HL-60/S4 (cell line): Measurements from ENCODE around the gene PIK3R1.

ENCODE experiments used
- in situ Hi-C: fragments of 300-500 bp; cut with MboI; formaldehyde crosslinking; loops from 2 replicates; pipeline ENCODE4 v1.14.3; 2022; ENCODE audit warnings: low sequenced_read_pairs

Gene PIK3R1

GRCh38 chr5:68288707-68289134, 73.2 kb downstream of the PIK3R1 start:
- in situ Hi-C loops = loop anchor here (25.0 kb wide), 1 partner anchor 174 kb away; no protein-coding TSS in a partner anchor

- in situ Hi-C loops = loop anchor here (25.0 kb wide), 1 partner anchor 173 kb away; no protein-coding TSS in a partner anchor
Measured at GRCh38 chr5:68289498-68289897, 73.9 kb downstream of the PIK3R1 start.

- in situ Hi-C loops = loop anchor here (25.0 kb wide), 1 partner anchor 172 kb away; no protein-coding TSS in a partner anchor
Measured at GRCh38 chr5:68290260-68290674, 74.7 kb downstream of the PIK3R1 start.

GRCh38 chr5:68290847-68291246, 75.3 kb downstream of the PIK3R1 start:
- in situ Hi-C loops = loop anchor here (25.0 kb wide), 1 partner anchor 171 kb away; no protein-coding TSS in a partner anchor

GRCh38 chr5:68292316-68292715, 76.8 kb downstream of the PIK3R1 start:
- in situ Hi-C loops = loop anchor here (25.0 kb wide), 1 partner anchor 170 kb away; no protein-coding TSS in a partner anchor

- in situ Hi-C loops = loop anchor here (25.0 kb wide), 1 partner anchor 167 kb away; no protein-coding TSS in a partner anchor
Measured at GRCh38 chr5:68295772-68296171, 80.2 kb downstream of the PIK3R1 start.

GRCh38 chr5:68296895-68297294, 81.3 kb downstream of the PIK3R1 start:
- in situ Hi-C loops = loop anchor here (25.0 kb wide), 1 partner anchor 165 kb away; no protein-coding TSS in a partner anchor

GRCh38 chr5:68297656-68298055, 82.1 kb downstream of the PIK3R1 start:
- in situ Hi-C loops = loop anchor here (25.0 kb wide), 1 partner anchor 165 kb away; no protein-coding TSS in a partner anchor

- in situ Hi-C loops = loop anchor here (25.0 kb wide), 1 partner anchor 164 kb away; no protein-coding TSS in a partner anchor
Measured at GRCh38 chr5:68298479-68298878, 82.9 kb downstream of the PIK3R1 start.

GRCh38 chr5:68299105-68299504, 83.5 kb downstream of the PIK3R1 start:
- in situ Hi-C loops = loop anchor here (25.0 kb wide), 1 partner anchor 163 kb away; no protein-coding TSS in a partner anchor

GRCh38 chr5:68299575-68299974, 84.0 kb downstream of the PIK3R1 start:
- in situ Hi-C loops = loop anchor here (25.0 kb wide), 1 partner anchor 163 kb away; no protein-coding TSS in a partner anchor

- in situ Hi-C loops = no loop called here
Measured at GRCh38 chr5:68303038-68303738, 87.6 kb downstream of the PIK3R1 start.

GRCh38 chr5:68303754-68304420, 88.3 kb downstream of the PIK3R1 start:
- in situ Hi-C loops = no loop called here

GRCh38 chr5:68304421-68305052, 89.0 kb downstream of the PIK3R1 start:
- in situ Hi-C loops = no loop called here

- in situ Hi-C loops = no loop called here
Measured at GRCh38 chr5:68305223-68305870, 89.8 kb downstream of the PIK3R1 start.

- in situ Hi-C loops = no loop called here
Measured at GRCh38 chr5:68306361-68307014, 90.9 kb downstream of the PIK3R1 start.

GRCh38 chr5:68313336-68313735, 97.8 kb downstream of the PIK3R1 start:
- in situ Hi-C loops = no loop called here

GRCh38 chr5:68314465-68314864, 98.9 kb downstream of the PIK3R1 start:
- in situ Hi-C loops = no loop called here

GRCh38 chr5:68315679-68316271, 100.2 kb downstream of the PIK3R1 start:
- in situ Hi-C loops = no loop called here

- in situ Hi-C loops = no loop called here
Measured at GRCh38 chr5:68316469-68316868, 100.9 kb downstream of the PIK3R1 start.
